GM23338 (cell line): ENCODE measurements around the gene CHKB. TPM values are rescaled to one million over a fixed set of nuclear protein-coding genes. Genes with fewer than 3 reads are reported as not detected.

Experiments
- ATAC-seq: fragments of 200-7000 bp; cut with Tn5 transposase; 3 replicates; pipeline ENCODE4 v1.9.1; 2020
- DNase-seq: peaks from one replicate; pipeline ENCODE4 v3.0.0-alpha.2; 2015; ENCODE audit warnings: low spot score
- H2AFZ ChIP-seq: fragments of 200-600 bp; sonication (generic); 2 replicates; pipeline ENCODE4 v1.8.0; 2016; ENCODE audit warnings: antibody characterized with exemption, mild to moderate bottlenecking, moderate library complexity
- H3F3A ChIP-seq: fragments of 200-600 bp; sonication (generic); replicated peaks from 2 replicates; pipeline ENCODE4 v1.8.0; 2017; ENCODE audit warnings: antibody characterized with exemption, mixed run types, low read depth
- H3K27ac ChIP-seq: fragments of 200-600 bp; sonication (generic); 2 replicates; pipeline ENCODE4 v1.6.1; 2016; ENCODE audit warnings: low read depth
- H3K27me3 ChIP-seq: fragments of 200-600 bp; sonication (generic); 2 replicates; pipeline ENCODE4 v1.8.0; 2016; ENCODE audit warnings: mild to moderate bottlenecking, mixed run types, moderate library complexity; ENCODE audit not compliant: insufficient read depth
- H3K36me3 ChIP-seq: fragments of 200-600 bp; sonication (generic); 2 replicates; pipeline ENCODE4 v1.8.0; 2016; ENCODE audit warnings: mild to moderate bottlenecking; ENCODE audit not compliant: insufficient read depth
- H3K4me1 ChIP-seq: fragments of 200-600 bp; sonication (generic); 2 replicates; pipeline ENCODE4 v1.8.0; 2016; ENCODE audit warnings: mild to moderate bottlenecking, moderate library complexity; ENCODE audit not compliant: insufficient read depth
- H3K4me2 ChIP-seq: fragments of 200-600 bp; sonication (generic); 2 replicates; pipeline ENCODE4 v1.7.1; 2017; ENCODE audit warnings: mixed run types
- H3K4me3 ChIP-seq: fragments of 200-600 bp; sonication (generic); 2 replicates; pipeline ENCODE4 v1.6.1; 2016; ENCODE audit warnings: mixed run types
- H3K79me2 ChIP-seq: fragments of 200-600 bp; sonication (generic); replicated peaks from 2 replicates; pipeline ENCODE4 v1.8.0; 2017; ENCODE audit warnings: mild to moderate bottlenecking; ENCODE audit not compliant: insufficient read depth
- H3K9me2 ChIP-seq: fragments of 200-600 bp; sonication (generic); 2 replicates; pipeline ENCODE4 v1.8.0; 2017; ENCODE audit not compliant: insufficient read depth
- H4K20me1 ChIP-seq: fragments of 200-600 bp; sonication (generic); replicated peaks from 2 replicates; pipeline ENCODE4 v1.8.0; 2017; ENCODE audit warnings: mild to moderate bottlenecking; ENCODE audit not compliant: insufficient read depth
- H3K27ac Mint-ChIP-seq: 2 replicates; pipeline ENCODE4 v1.8.0; 2020; ENCODE audit warnings: inconsistent platforms, mild to moderate bottlenecking, moderate library complexity, mixed read lengths
- H3K27me3 Mint-ChIP-seq: 3 replicates; pipeline ENCODE4 v1.8.0; 2022; ENCODE audit warnings: low read depth, mild to moderate bottlenecking, moderate library complexity, mixed read lengths, inconsistent platforms; ENCODE audit not compliant: insufficient read depth, poor library complexity
- H3K36me3 Mint-ChIP-seq: 3 replicates; pipeline ENCODE4 v1.8.0; 2021; ENCODE audit warnings: low read depth, mild to moderate bottlenecking, inconsistent platforms, moderate library complexity, mixed read lengths
- H3K4me1 Mint-ChIP-seq: 3 replicates; pipeline ENCODE4 v1.8.0; 2020; ENCODE audit warnings: mild to moderate bottlenecking, inconsistent platforms, mixed read lengths
- H3K4me3 Mint-ChIP-seq: 3 replicates; pipeline ENCODE4 v1.8.0; 2021; ENCODE audit warnings: moderate library complexity, mild to moderate bottlenecking, inconsistent platforms, mixed read lengths
- H3K9me3 Mint-ChIP-seq: 3 replicates; pipeline ENCODE4 v1.8.0; 2020; ENCODE audit warnings: moderate library complexity, mild to moderate bottlenecking, inconsistent platforms, mixed read lengths
- CREB1 ChIP-seq: fragments of 250-450 bp; sonication (Bioruptor Pico); IDR thresholded peaks from 2 replicates; pipeline ENCODE4 v1.5.0; 2020; ENCODE audit warnings: low read depth, mild to moderate bottlenecking, moderate library complexity
- EZH2 ChIP-seq: fragments of 200-600 bp; sonication (generic); IDR thresholded peaks from one replicate; pipeline ENCODE4 v1.8.0; 2017; ENCODE audit warnings: antibody characterized with exemption, mild to moderate bottlenecking, low read depth; ENCODE audit not compliant: unreplicated experiment
- EZH2phosphoT487 ChIP-seq: fragments of 200-600 bp; sonication (generic); IDR thresholded peaks from one replicate; pipeline ENCODE4 v1.8.1; 2018; ENCODE audit warnings: antibody characterized with exemption; ENCODE audit not compliant: unreplicated experiment
- JUNB ChIP-seq: IDR thresholded peaks from one replicate; pipeline ENCODE4 v1.6.1; 2016; ENCODE audit warnings: antibody characterized with exemption; ENCODE audit not compliant: unreplicated experiment
- NANOG ChIP-seq: IDR thresholded peaks from 2 replicates; pipeline ENCODE4 v1.6.1; 2016; ENCODE audit warnings: antibody characterized with exemption, borderline replicate concordance
- REST ChIP-seq: IDR thresholded peaks from one replicate; pipeline ENCODE4 v1.6.1; 2018; ENCODE audit warnings: antibody characterized with exemption; ENCODE audit not compliant: unreplicated experiment
- ZNF114 ChIP-seq: fragments of 250-450 bp; sonication (Bioruptor Pico); IDR thresholded peaks from 2 replicates; pipeline ENCODE4 v1.5.0; 2020; ENCODE audit warnings: mild to moderate bottlenecking, moderate library complexity
- ZNF331 ChIP-seq: fragments of 250-450 bp; sonication (Bioruptor Pico); IDR thresholded peaks from 2 replicates; pipeline ENCODE4 v1.5.0; 2020; ENCODE audit warnings: low read depth, mild to moderate bottlenecking, moderate library complexity
- ZNF462 ChIP-seq: fragments of 250-450 bp; sonication (Bioruptor Pico); IDR thresholded peaks from 2 replicates; pipeline ENCODE4 v1.5.0; 2020; ENCODE audit warnings: mild to moderate bottlenecking, moderate library complexity
- polyA plus RNA-seq: library from polyadenylated mRNA; unstranded; fragments of >200 nt; fragmentation: Nextera tagmentation; extraction: Ambion mirVana; gene quantifications from 2 replicates; pipeline ENCODE4 v1.2.1, GENCODE V29; 2016
- total RNA-seq: library from RNA; depleted of rRNA; stranded (reverse); fragments of >200 nt; shearing (Covaris generic); gene quantifications from 2 replicates; pipeline ENCODE4 v1.2.3, GENCODE V29; 2014
- TF ChIP-seq, protein P1 (sequence below): IDR thresholded peaks from 2 replicates; pipeline ENCODE4 v1.6.1; 2016; ENCODE audit warnings: antibody characterized with exemption

CHKB gene
- total and polyA plus RNA-seq, 2 experiments from 2014 or later, result 51.2 to 61.6 TPM

GRCh38 chr22:50583294-50583861 lies 729 bp upstream of the CHKB start:
- Mint-ChIP-seq H3K4me1 (peaks cover 7% of the 10 kb centered on the region), H3K27ac (peak overlapping the region; percentile 30), H3K9me3 (no peaks in the 10 kb centered on the region), H3K4me3 (peak overlapping the region; percentile 86), H3K36me3 (no peaks in the 10 kb centered on the region; the same call in 2 of the 3 replicates), H3K27me3 (peaks cover 8% of the 10 kb centered on the region)
- Histone ChIP-seq H3K27me3 (peaks cover 7% of the 10 kb centered on the region; the same call in 1 of the 2 replicates), H3K4me2 (peak overlapping the region; percentile 90), H3K27ac (no peak overlapping the region), H2AFZ (peak overlapping the region; percentile 69; the same call in 1 of the 2 replicates), H4K20me1 (peaks cover 3% of the 10 kb centered on the region; the same call in 1 of the 2 replicates), H3K36me3 (no peaks in the 10 kb centered on the region), H3K4me1 (peaks cover 8% of the 10 kb centered on the region), H3K4me3 (peak overlapping the region; percentile 78), H3K79me2 (no peaks in the 10 kb centered on the region), H3F3A (peaks cover 12% of the 10 kb centered on the region), H3K9me2 (no peaks in the 10 kb centered on the region)
- DNase-seq (peak; percentile 63), ATAC-seq (peak; percentile 23)
- no peak for TF ChIP-seq EZH2phosphoT487

DNA sequence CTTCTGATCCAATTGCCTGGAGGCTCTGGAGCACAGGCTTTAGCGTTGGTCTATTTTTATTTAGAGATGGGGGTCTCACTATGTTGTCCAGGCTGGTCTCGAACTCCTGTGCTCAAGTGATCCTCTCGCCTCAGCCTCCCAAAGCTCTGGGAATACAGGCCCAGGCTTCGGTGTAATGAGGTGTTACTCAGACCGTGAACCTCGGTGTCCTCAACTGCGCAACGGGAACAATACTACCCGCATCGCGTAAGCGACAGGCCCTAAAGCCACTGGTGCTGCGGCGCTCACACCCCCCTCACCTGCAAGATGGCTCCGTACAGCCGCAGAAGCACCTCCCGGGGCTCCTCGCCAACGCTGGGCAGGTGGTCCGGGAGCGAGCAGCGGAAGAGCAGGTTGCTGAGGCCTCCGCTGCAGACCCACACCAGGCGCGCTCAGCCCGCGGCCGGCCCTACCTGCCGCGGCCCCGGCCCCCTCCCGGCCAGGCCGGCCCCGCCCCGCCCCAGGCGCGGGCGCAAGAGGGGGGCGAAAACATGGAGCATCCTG lies 628 bp downstream of the CHKB start:
- Histone ChIP-seq H3K4me1 (peaks cover 8% of the 10 kb centered on the region), H3K4me2 (peak overlapping the region; percentile 91), H3K9me2 (no peaks in the 10 kb centered on the region), H3K4me3 (peak overlapping the region; percentile 78), H3K79me2 (no peaks in the 10 kb centered on the region), H2AFZ (peak overlapping the region; percentile 90; the same call in 1 of the 2 replicates), H3K36me3 (no peaks in the 10 kb centered on the region), H3F3A (peaks cover 12% of the 10 kb centered on the region), H3K27ac (peak overlapping the region; percentile 91), H4K20me1 (peaks cover 3% of the 10 kb centered on the region; the same call in 1 of the 2 replicates), H3K27me3 (0 out of 2 replicates have a peak, but pooled peaks cover 6% of the 10 kb centered on the region)
- Mint-ChIP-seq H3K4me3 (peak overlapping the region; percentile 86), H3K27ac (peak overlapping the region; percentile 86), H3K9me3 (no peaks in the 10 kb centered on the region), H3K27me3 (peaks cover 11% of the 10 kb centered on the region), H3K4me1 (peaks cover 7% of the 10 kb centered on the region), H3K36me3 (peaks cover 2% of the 10 kb centered on the region; the same call in 2 of the 3 replicates)
- ATAC-seq (no peak; the same call in 2 of the 3 replicates), DNase-seq (no peak)
- TF ChIP-seq EZH2 (no peak), CREB1 (CRISPR knock-in tag) (no peak), EZH2phosphoT487 (no peak), NANOG (no peak), REST (no peak), ZNF331 (no peak), ZNF114 (CRISPR knock-in tag) (no peak), ZNF462 (CRISPR knock-in tag) (no peak), JUNB (no peak)
- TF ChIP-seq, protein P1, sequence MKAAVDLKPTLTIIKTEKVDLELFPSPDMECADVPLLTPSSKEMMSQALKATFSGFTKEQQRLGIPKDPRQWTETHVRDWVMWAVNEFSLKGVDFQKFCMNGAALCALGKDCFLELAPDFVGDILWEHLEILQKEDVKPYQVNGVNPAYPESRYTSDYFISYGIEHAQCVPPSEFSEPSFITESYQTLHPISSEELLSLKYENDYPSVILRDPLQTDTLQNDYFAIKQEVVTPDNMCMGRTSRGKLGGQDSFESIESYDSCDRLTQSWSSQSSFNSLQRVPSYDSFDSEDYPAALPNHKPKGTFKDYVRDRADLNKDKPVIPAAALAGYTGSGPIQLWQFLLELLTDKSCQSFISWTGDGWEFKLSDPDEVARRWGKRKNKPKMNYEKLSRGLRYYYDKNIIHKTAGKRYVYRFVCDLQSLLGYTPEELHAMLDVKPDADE, result no peak
